GM19099 (cell line): Measurements from ENCODE around the gene ICAM2.

ENCODE experiments used
- POLR2A ChIP-seq: IDR thresholded peaks from 3 replicates; pipeline ENCODE4 v1.6.1; 2011; ENCODE audit warnings: low read depth; ENCODE audit not compliant: insufficient read length; ENCODE audit errors: extremely low read depth

The ICAM2 gene

GRCh38 chr17:64005734-64006167, 14.7 kb downstream of the ICAM2 start:
- no peak for TF ChIP-seq POLR2A

GRCh38 chr17:64004903-64005733, 15.3 kb downstream of the ICAM2 start:
- TF ChIP-seq POLR2A, result no peak

GRCh38 chr17:64004218-64004770, 16.1 kb downstream of the ICAM2 start:
- no peak for TF ChIP-seq POLR2A

- no peak for TF ChIP-seq POLR2A
These were observed 16.8 kb downstream of the ICAM2 start for GRCh38 chr17:64003526-64004121.

- TF ChIP-seq POLR2A, result no peak
These were observed 17.5 kb downstream of the ICAM2 start for GRCh38 chr17:64002658-64003525.

- TF ChIP-seq POLR2A, result no peak
These were observed 18.5 kb downstream of the ICAM2 start for GRCh38 chr17:64001763-64002529.

GRCh38 chr17:64001091-64001579, 19.3 kb downstream of the ICAM2 start:
- no peak for TF ChIP-seq POLR2A

GRCh38 chr17:63999680-64000531, 20.5 kb downstream of the ICAM2 start:
- no peak for TF ChIP-seq POLR2A

GRCh38 chr17:63998721-63999679, 21.4 kb downstream of the ICAM2 start:
- no peak for TF ChIP-seq POLR2A

- TF ChIP-seq POLR2A, result no peak
These were observed 22.2 kb downstream of the ICAM2 start, which contains the start of gene PRR29 for GRCh38 chr17:63998050-63998720. Gene PRR29, plus strand, starts transcription at chr17:63998351. Its CDS starts 14 bp downstream, at chr17:63998365.

GRCh38 chr17:63997341-63998048, 22.9 kb downstream of the ICAM2 start:
- TF ChIP-seq POLR2A, result no peak
